ENCODE results near the gene PEX10.

The PEX10 gene

GRCh38 chr1:2384941-2385481, 27.4 kb downstream of the PEX10 start:
- DNase-seq = no peak

- DNase-seq = no peak
These were observed 28.1 kb downstream of the PEX10 start for GRCh38 chr1:2384130-2384860.

- no peak for DNase-seq
These were observed 28.8 kb downstream of the PEX10 start for GRCh38 chr1:2383576-2383975.

GRCh38 chr1:2382621-2383361, 29.6 kb downstream of the PEX10 start:
- peak; percentile 50 for DNase-seq

GRCh38 chr1:2381741-2382620, 30.4 kb downstream of the PEX10 start:
- DNase-seq = peak; percentile 82

- no peak for DNase-seq
These were observed 31.4 kb downstream of the PEX10 start for GRCh38 chr1:2380816-2381591.

- DNase-seq = no peak
These were observed 32.5 kb downstream of the PEX10 start for GRCh38 chr1:2379733-2380404.

GRCh38 chr1:2378956-2379732, 33.2 kb downstream of the PEX10 start:
- no peak for DNase-seq

- no peak for DNase-seq
These were observed 33.9 kb downstream of the PEX10 start for GRCh38 chr1:2378441-2378851.

GRCh38 chr1:2377751-2378440, 34.5 kb downstream of the PEX10 start:
- DNase-seq = no peak

- DNase-seq = no peak
These were observed 35.3 kb downstream of the PEX10 start for GRCh38 chr1:2376931-2377672.

- no peak for DNase-seq
These were observed 36.1 kb downstream of the PEX10 start for GRCh38 chr1:2376261-2376741.

- DNase-seq = no peak
These were observed 36.5 kb downstream of the PEX10 start for GRCh38 chr1:2375923-2376260.

GRCh38 chr1:2375246-2375922, 37.0 kb downstream of the PEX10 start:
- no peak for DNase-seq

- no peak for DNase-seq
These were observed 37.9 kb downstream of the PEX10 start for GRCh38 chr1:2374252-2375155.

- DNase-seq = no peak
These were observed 38.7 kb downstream of the PEX10 start for GRCh38 chr1:2373551-2374251.
